ENCODE measurements around the gene CHMP2B.
"Not testable (repeated sequence)": the region's sequence is repeated elsewhere in the genome, so short reads cannot be mapped to it uniquely, and the experiment has no call there.

The CHMP2B gene

DNA sequence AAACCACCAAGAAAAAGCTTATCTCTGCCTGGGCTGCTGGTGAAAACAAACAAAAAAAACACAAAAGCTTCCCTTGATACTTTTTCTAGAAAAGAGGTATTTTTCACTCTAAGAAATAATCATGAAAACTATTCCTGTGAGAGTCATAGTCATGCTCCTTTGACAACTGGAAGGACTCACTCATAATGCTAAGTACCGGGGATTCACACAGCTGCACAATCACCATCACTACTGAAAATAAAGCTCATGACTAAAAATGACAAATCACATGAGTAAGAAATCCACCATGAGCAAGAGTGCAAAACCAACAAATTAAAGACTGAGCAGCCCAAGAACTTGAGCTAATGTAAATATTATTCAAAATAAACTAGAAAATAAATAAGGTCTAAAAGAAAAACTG lies 59.9 kb downstream of the CHMP2B start:
- TF ChIP-seq, protein P1, sequence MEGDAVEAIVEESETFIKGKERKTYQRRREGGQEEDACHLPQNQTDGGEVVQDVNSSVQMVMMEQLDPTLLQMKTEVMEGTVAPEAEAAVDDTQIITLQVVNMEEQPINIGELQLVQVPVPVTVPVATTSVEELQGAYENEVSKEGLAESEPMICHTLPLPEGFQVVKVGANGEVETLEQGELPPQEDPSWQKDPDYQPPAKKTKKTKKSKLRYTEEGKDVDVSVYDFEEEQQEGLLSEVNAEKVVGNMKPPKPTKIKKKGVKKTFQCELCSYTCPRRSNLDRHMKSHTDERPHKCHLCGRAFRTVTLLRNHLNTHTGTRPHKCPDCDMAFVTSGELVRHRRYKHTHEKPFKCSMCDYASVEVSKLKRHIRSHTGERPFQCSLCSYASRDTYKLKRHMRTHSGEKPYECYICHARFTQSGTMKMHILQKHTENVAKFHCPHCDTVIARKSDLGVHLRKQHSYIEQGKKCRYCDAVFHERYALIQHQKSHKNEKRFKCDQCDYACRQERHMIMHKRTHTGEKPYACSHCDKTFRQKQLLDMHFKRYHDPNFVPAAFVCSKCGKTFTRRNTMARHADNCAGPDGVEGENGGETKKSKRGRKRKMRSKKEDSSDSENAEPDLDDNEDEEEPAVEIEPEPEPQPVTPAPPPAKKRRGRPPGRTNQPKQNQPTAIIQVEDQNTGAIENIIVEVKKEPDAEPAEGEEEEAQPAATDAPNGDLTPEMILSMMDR (IDR thresholded peaks at IDR 0.05; ENCODE audit: insufficient read depth, low read length, poor library complexity, severe bottlenecking), result no peak
- DNase-seq (ENCODE audit: extremely low read depth, insufficient read length), result no peak
- no peaks in the 10 kb centered on the region for H3K27me3 ChIP-seq (replicated peaks; ENCODE audit: control insufficient read depth, insufficient read depth, low read length)
- H3K36me3 ChIP-seq (ENCODE audit: control insufficient read depth, insufficient read depth, low read length), result no peaks in the 10 kb centered on the region
- no peak overlapping the region for H3K4me3 ChIP-seq (replicated peaks; ENCODE audit: low read depth, low read length)

DNA sequence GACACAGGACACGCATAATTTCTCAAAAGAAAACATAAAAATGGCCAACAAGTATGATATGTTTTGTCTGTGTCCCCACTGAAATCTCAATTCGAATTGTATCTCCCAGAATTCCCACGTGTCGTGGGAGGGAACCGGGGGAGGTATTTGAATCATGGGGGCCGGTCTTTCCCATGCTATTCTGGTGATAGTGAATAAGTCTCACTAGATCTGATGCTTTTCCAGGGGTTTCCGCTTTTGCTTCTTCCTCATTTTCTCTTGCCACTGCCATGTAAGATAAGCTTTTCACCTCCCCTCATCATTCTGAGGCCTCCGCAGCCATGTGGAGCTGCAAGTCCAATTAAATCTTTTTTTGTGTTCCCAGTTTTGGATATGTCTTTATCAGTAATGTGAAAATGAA lies 61.3 kb downstream of the CHMP2B start:
- H3K36me3 ChIP-seq (ENCODE audit: control insufficient read depth, insufficient read depth, low read length), result no peaks in the 10 kb centered on the region
- no peaks in the 10 kb centered on the region for H3K27me3 ChIP-seq (replicated peaks; ENCODE audit: control insufficient read depth, insufficient read depth, low read length)
- TF ChIP-seq, protein P1 (IDR thresholded peaks at IDR 0.05; ENCODE audit: insufficient read depth, low read length, poor library complexity, severe bottlenecking), result no peak
- no peak overlapping the region for H3K4me3 ChIP-seq (replicated peaks; ENCODE audit: low read depth, low read length)
- no peak for DNase-seq (ENCODE audit: extremely low read depth, insufficient read length)

DNA sequence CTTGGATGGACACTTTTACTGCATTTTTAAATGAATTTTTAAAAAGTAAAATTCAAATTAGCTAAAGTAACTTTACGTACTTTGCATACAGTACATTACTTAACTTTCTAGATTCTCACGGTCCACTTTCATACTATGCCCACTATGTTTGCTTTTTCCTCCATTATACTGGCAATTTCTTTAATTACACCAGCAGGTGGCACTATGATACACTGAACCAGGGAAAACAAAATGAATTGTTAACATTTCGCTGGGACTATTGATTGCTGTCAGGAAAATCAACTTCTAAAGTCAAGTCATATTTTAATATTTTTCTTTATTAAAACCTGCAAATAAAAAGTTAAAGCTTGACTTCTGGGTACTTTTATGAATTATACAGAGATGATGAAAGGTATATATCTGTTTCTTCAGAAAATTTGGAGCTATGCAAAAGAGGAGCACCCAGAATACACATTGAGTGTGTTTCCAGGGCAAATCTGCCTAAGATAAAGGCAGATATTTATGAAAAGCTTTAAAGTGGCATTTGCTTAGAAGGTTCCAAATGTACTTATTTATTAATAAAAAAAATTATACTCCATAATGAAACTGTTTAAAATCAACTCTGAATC lies 71.1 kb downstream of the CHMP2B start:
- no peak for DNase-seq (ENCODE audit: extremely low read depth, insufficient read length)
- H3K4me3 ChIP-seq (replicated peaks; ENCODE audit: low read depth, low read length), result no peak overlapping the region
- TF ChIP-seq, protein P1 (IDR thresholded peaks at IDR 0.05; ENCODE audit: insufficient read depth, low read length, poor library complexity, severe bottlenecking), result peak; percentile 59
- H3K27me3 ChIP-seq (replicated peaks; ENCODE audit: control insufficient read depth, insufficient read depth, low read length), result no peaks in the 10 kb centered on the region
- H3K36me3 ChIP-seq (ENCODE audit: control insufficient read depth, insufficient read depth, low read length), result no peaks in the 10 kb centered on the region

DNA sequence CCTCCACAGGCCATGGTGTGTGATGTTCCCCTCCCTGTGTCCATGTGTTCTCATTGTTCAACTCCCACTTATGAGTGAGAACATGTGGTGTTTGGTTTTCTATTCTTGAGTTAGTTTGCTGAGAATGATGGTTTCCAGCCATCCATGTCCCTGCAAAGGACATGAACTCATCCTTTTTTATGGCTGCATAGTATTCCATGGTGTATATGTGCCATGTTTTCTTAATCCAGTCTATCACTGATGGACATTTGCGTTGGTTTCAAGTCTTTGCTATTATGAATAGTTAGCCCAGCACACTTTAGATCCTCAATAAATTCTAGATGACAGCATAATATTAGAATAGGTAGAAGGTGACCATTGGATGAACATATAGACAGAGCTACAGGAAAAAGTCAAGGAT lies 77.9 kb downstream of the CHMP2B start:
- H3K36me3 ChIP-seq (ENCODE audit: control insufficient read depth, insufficient read depth, low read length); H3K27me3 ChIP-seq (replicated peaks; ENCODE audit: control insufficient read depth, insufficient read depth, low read length); DNase-seq (ENCODE audit: extremely low read depth, insufficient read length); H3K4me3 ChIP-seq (replicated peaks; ENCODE audit: low read depth, low read length): not testable (repeated sequence)

All from GM06990 (cell line).